ENCODE results near the gene TMEM30B.

TMEM30B gene

DNA sequence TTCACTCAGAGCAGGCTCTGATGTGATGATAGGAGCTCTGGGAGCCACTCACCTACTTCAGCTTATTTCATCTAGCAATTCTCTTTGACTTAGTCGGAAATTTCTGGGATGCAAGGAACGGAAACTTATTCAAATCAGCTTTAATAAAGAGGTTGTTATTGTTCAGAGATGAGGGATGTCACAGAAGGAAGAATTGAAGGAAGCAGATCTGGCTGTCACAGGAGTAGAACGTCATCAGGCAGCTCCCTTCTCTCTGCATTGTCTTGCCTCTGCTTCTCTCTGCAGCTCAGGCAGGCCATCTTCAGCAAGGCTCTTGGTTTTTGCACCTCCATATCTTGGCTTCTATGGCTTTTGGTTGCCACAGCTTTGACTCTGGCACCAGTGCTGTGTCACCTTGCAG is 7.6 kb upstream of the TMEM30B start:
- TF ChIP-seq, protein P1, sequence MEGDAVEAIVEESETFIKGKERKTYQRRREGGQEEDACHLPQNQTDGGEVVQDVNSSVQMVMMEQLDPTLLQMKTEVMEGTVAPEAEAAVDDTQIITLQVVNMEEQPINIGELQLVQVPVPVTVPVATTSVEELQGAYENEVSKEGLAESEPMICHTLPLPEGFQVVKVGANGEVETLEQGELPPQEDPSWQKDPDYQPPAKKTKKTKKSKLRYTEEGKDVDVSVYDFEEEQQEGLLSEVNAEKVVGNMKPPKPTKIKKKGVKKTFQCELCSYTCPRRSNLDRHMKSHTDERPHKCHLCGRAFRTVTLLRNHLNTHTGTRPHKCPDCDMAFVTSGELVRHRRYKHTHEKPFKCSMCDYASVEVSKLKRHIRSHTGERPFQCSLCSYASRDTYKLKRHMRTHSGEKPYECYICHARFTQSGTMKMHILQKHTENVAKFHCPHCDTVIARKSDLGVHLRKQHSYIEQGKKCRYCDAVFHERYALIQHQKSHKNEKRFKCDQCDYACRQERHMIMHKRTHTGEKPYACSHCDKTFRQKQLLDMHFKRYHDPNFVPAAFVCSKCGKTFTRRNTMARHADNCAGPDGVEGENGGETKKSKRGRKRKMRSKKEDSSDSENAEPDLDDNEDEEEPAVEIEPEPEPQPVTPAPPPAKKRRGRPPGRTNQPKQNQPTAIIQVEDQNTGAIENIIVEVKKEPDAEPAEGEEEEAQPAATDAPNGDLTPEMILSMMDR (IDR thresholded peaks at IDR 0.05; ENCODE audit: low read depth, low read length), result no peak
- no peak overlapping the region for H3K4me3 ChIP-seq (replicated peaks in 1 of 2; ENCODE audit: low read depth in 2 of 2, low read length in 2 of 2)
- no peak for DNase-seq (ENCODE audit: low read depth in 2 of 2)

DNA sequence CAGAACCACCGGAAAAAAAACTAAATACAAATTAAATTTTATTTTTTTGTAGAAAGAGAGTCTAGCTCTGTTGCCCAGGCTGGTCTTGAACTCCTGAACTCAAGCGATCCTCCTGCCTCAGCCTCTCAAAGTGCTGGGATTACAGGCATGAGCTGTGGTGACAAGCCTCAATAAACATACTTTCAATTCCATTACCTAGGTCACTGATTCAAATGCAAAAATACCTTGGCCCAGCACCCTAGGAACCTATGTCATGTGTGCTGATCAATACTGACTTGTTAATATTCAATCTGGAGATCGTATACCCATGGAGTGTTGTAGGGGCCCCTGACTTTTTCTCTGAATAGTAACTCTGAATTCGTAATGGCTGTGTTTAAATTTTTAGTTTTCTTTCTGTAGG is 7.1 kb upstream of the TMEM30B start:
- no peak overlapping the region for H3K4me3 ChIP-seq (replicated peaks in 1 of 2; ENCODE audit: low read depth in 2 of 2, low read length in 2 of 2)
- TF ChIP-seq, protein P1 (IDR thresholded peaks at IDR 0.05; ENCODE audit: low read depth, low read length), result no peak
- no peak for DNase-seq (ENCODE audit: low read depth in 2 of 2)

DNA sequence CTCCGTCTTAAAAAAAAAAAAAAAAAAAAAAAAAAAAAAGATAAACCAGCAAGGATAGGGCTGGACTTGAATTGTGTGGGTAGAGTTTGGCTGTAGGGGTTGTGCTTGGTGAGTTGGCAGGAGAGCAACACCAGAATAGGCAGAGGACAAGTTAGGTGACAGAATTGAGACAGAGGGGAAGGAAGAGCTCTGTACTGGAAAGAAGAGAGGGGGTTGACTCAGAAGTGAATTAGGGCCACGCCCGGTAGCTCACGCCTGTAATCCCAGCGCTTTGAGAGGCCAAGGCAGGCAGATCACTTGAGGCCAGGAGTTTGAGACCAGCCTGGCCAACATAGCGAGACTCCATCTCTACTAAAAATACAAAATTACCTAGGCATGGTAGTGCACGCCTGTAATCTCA is 6.1 kb upstream of the TMEM30B start:
- TF ChIP-seq, protein P1 (IDR thresholded peaks at IDR 0.05; ENCODE audit: low read depth, low read length), result no peak
- no peak for DNase-seq (ENCODE audit: low read depth in 2 of 2)
- no peak overlapping the region for H3K4me3 ChIP-seq (replicated peaks in 1 of 2; ENCODE audit: low read depth in 2 of 2, low read length in 2 of 2)

DNA sequence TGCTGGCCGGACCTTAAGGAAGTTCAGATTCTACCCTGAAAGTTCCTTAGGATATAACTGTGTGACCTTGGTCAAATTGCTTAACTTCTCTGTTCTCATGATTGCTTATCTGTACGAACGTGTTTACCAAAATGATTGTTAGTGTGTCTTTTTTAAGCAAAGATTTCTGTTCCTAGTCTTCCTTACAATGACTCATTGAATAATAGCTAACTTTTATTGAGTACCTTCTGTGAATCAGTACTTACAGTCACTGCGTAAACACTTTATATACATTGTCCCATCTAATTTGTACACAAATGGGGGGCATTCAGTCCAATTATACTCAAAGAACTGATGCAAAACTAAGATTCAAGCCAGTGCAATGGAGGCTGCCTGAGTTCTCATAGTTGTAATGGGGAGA is 4.2 kb upstream of the TMEM30B start:
- no peak overlapping the region for H3K4me3 ChIP-seq (replicated peaks in 1 of 2; ENCODE audit: low read depth in 2 of 2, low read length in 2 of 2)
- TF ChIP-seq, protein P1 (IDR thresholded peaks at IDR 0.05; ENCODE audit: low read depth, low read length), result no peak

DNA sequence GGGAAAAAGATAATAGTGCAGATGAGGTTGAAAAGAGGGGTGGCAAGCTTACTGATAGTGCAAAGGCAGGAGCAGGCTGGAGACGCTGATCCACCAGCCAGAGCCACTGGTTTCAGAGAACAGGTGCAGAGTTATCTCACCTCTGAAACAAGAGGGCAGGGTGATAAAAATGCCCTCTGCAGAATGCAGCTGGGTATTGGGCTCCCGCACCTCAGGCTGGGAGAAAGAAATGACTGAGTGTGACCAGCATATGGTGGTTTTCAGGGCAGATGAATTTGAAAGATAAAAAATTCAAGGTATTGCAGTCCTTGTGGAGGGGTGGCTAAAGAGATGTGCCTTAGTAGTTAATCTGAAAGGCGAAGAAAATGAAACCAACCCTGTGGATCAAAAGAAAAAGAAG is 2.9 kb upstream of the TMEM30B start:
- no peak overlapping the region for H3K4me3 ChIP-seq (replicated peaks in 1 of 2; ENCODE audit: low read depth in 2 of 2, low read length in 2 of 2)
- TF ChIP-seq, protein P1 (IDR thresholded peaks at IDR 0.05; ENCODE audit: low read depth, low read length), result no peak
- DNase-seq (ENCODE audit: low read depth in 2 of 2), result no peak

More for the DNA sequence above, 4.2 kb upstream of the TMEM30B start:
- DNase-seq (ENCODE audit: low read depth in 2 of 2), result no peak

DNA sequence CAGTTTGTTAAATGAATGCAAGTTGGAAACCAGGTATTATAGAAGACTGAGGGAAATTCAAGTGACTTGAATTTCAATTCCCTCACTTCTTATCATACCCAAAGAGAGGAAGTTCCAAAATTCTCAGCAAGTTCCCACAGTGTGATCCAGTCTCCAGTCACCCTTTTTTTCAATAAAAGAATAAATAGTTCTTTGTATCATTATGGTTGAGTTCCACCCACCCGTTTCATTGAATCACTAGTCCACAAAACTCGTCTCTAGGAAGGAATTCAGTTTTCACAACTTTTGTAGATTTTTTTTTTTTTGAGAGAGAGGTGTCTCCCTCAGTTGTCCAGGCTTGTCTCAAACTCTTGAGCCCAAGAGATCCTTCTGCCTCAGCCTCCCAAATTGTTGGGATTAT is 1.6 kb upstream of the TMEM30B start:
- TF ChIP-seq, protein P1 (IDR thresholded peaks at IDR 0.05; ENCODE audit: low read depth, low read length), result no peak
- no peak overlapping the region for H3K4me3 ChIP-seq (replicated peaks in 1 of 2; ENCODE audit: low read depth in 2 of 2, low read length in 2 of 2)
- no peak for DNase-seq (ENCODE audit: low read depth in 2 of 2)

DNA sequence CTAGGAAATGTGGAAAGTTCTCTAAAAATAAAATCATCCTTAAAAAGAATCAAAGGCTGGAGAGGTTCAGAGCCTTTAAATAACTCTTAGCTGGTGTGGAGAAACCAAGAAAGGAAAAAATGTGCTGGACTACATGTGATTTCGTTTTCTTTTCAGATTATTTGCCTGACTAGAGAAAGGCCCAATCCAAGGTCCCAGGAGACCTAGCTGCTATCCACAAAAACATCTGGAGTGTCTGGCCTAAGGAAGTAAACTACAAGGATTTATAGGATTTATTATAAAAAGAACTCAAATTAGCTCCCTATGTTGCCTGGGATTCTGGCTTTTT is 774 bp upstream of the TMEM30B start:
- DNase-seq (ENCODE audit: low read depth in 2 of 2), result no peak
- no peak overlapping the region for H3K4me3 ChIP-seq (replicated peaks in 1 of 2; ENCODE audit: low read depth in 2 of 2, low read length in 2 of 2)
- TF ChIP-seq, protein P1 (IDR thresholded peaks at IDR 0.05; ENCODE audit: low read depth, low read length), result no peak

Measured in cardiac fibroblast (primary cell).